HAP-1 (cell line): Measurements from ENCODE around the gene GTF3C5.

ENCODE experiments used
- DNase-seq, 2 experiments: peaks; one replicate each; pipeline ENCODE4 v3.0.0-alpha.2; 2016 to 2020; ENCODE audit warnings: low spot score in 2 of 2
- H3K27me3 ChIP-seq: fragments of 250-450 bp; sonication (Bioruptor Pico); 2 replicates; pipeline ENCODE4 v1.5.1; 2020; ENCODE audit warnings: low read depth, mild to moderate bottlenecking, moderate library complexity
- H3K36me3 ChIP-seq: fragments of 250-450 bp; sonication (Bioruptor Pico); replicated peaks from 2 replicates; pipeline ENCODE4 v1.5.1; 2020; ENCODE audit warnings: mild to moderate bottlenecking
- H3K4me1 ChIP-seq: fragments of 250-450 bp; sonication (Bioruptor Pico); 2 replicates; pipeline ENCODE4 v1.5.1; 2020; ENCODE audit warnings: mild to moderate bottlenecking
- H3K4me3 ChIP-seq: fragments of 250-450 bp; sonication (Bioruptor Pico); 2 replicates; pipeline ENCODE4 v1.5.1; 2020; ENCODE audit warnings: mild to moderate bottlenecking, moderate library complexity
- H3K9me3 ChIP-seq: fragments of 250-450 bp; sonication (Bioruptor Pico); 2 replicates; pipeline ENCODE4 v1.5.1; 2020; ENCODE audit warnings: mild to moderate bottlenecking, moderate library complexity
- in situ Hi-C: fragments of 300-500 bp; cut with MboI; formaldehyde crosslinking; loops from 3 replicates; pipeline ENCODE4 v1.14.3; 2020; ENCODE audit warnings: low sequenced_read_pairs, inconsistent platforms, mixed read lengths

GTF3C5 gene, protein sequence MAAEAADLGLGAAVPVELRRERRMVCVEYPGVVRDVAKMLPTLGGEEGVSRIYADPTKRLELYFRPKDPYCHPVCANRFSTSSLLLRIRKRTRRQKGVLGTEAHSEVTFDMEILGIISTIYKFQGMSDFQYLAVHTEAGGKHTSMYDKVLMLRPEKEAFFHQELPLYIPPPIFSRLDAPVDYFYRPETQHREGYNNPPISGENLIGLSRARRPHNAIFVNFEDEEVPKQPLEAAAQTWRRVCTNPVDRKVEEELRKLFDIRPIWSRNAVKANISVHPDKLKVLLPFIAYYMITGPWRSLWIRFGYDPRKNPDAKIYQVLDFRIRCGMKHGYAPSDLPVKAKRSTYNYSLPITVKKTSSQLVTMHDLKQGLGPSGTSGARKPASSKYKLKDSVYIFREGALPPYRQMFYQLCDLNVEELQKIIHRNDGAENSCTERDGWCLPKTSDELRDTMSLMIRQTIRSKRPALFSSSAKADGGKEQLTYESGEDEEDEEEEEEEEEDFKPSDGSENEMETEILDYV

DNA sequence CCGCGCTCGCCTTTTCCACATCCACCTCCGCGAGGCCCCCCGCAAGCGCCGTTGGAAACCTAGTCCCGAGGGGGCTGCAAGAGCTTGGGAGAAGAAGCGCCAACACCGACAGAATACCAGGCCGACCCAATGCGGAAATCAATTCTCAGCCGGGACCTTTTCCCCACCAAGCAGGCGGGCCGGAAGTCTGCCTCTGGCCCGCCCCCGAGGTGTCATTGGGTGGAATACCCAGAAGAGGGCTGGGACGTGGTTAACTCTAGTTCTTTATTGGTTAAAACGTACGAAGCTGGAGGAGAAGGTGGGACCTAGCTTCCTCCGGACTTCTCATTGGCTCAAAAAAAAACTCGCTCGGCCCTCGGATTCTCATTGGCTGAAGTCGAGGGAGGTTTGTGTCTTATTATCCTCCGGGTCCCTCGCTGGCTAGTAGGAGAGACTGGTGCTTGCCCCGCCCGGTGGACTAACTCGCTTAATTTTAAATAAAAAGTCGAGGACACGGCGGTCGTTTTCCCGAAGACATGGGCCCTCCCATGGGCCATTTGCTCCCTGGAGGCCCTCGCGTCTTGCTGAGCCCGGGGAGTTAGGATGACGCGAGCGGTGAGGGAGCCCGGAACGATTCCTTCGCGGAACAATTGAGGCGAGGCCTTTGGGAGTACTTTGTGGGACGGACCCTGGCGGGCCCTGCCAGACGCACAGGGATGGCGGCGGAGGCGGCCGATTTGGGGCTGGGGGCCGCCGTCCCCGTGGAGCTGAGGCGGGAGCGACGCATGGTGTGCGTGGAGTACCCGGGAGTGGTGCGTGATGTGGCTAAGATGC, at the start of gene GTF3C5:
Gene GTF3C5, plus strand, starts transcription at position 681 of the 813 bp plus-strand sequence. Its CDS starts 15 bp downstream, at position 696.
- H3K4me3 ChIP-seq = peak within 1 kb of the TSS; percentile 97
- no peaks in the 10 kb centered on the region; the same call in 1 of the 2 replicates for H3K9me3 ChIP-seq
- DNase-seq = peak; percentile 94 to 100
- H3K36me3 ChIP-seq = peaks cover 24% of the 10 kb centered on the region
- in situ Hi-C loops = loop anchor here (25.0 kb wide), 1 partner anchor 457 kb away; the partner anchor contains the start of gene SLC2A6
- H3K27me3 ChIP-seq = no peaks in the 10 kb centered on the region
- peaks cover 4% of the 10 kb centered on the region for H3K4me1 ChIP-seq

DNA sequence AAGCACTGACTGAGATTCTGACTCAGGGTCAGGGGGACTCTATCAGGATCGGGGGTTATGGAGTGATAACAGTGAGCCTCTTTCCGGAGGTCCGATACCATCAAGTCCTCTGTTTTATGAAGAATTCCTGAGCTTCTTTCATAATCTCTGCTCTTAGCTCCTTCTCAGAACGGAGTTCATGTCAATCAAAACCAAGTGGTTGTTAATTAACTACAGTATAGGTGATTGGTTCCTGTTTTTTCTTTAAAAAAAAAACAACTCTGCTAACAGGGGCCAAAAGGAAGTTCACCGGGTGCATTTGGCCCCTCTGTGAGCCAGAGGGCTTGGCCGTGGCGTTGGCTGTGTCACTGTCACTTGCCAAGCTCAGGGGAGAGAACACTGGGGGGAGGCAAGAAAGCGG, 48.3 kb upstream of the GTF3C5 start:
- Histone ChIP-seq H3K27me3 (peaks cover 37% of the 10 kb centered on the region), H3K4me1 (no peaks in the 10 kb centered on the region), H3K4me3 (no peak overlapping the region), H3K36me3 (no peaks in the 10 kb centered on the region), H3K9me3 (no peaks in the 10 kb centered on the region)
- in situ Hi-C loops = no loop called here
- DNase-seq = no peak

DNA sequence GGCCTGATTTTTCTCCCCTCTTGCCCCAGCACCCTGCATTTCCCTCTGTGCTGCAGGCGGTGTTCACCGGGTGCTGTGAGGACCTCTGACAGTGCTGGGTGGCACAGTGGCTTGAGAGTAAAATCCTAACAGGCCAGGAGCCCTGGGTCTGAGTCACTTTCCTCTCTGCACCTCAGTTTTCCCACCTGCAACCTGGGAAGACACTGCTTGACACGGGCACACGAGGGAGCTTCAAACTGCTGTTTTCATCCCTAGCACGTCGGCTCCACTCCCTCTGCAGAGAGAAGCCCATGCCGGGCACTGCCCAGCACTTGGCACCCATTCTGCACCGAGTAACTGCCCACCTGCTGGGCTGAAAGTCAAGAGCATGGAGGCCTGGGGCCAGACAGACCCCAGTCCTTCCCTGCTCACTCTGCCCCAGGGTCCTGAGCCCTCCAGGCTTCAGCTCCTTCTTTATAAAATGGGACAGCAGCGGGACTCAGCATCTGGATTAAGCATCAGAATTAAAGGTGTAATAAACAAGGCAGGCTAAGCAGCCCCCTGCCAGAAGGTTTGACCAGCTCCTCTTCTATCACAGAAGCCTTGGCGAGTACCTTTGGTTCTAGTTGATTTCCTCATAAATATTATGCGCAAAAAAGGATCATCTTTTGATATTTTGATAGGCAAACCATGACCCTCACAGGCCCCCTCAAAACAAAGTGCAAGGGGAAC, 47.2 kb upstream of the GTF3C5 start:
- H3K4me3 ChIP-seq = no peak overlapping the region
- DNase-seq = no peak
- in situ Hi-C loops = no loop called here
- H3K4me1 ChIP-seq = no peaks in the 10 kb centered on the region
- H3K27me3 ChIP-seq = peaks cover 27% of the 10 kb centered on the region
- H3K36me3 ChIP-seq = no peaks in the 10 kb centered on the region
- no peaks in the 10 kb centered on the region for H3K9me3 ChIP-seq

DNA sequence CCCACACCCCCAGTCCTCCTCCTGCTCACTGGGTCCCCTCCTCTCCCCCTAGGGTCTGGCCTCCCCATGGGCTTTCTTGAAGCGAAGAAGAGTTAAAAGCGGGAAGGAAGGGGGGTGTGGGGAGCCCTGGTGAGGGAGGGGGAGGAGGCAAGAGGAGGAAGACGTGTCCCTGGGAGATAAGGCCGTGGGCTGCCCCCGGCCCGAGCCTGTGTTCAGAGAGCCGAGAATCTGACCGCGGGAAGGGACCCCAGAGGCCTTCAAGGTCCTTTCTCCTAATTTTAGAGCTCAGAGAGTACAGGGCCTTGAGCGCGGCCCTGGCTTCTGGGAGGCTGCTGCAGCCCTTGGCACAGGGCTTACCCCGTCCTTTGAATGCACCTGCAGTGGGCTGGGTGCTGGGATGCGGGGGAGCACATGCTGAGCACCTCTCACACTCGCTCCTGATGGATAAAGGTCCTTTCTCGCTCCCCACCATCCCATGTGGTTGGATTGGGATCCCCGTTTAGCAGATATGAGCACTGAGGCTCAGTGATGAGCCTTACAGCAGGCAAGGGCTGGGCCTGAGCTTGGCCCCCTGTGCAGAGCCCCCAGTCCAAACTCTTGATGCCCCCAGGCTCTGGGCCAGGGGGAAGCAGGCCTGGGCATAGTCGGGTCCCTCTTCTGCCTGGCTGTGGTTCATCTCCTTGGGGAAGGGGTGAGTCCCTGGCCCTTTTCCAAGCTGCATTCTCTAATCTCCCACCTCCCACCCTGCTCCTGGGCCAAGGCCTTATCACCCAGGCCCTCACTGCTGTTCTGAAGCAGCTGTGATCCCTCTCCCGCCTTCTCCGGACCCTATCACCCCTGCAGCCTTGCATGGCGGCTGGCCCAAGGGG, 46.4 kb upstream of the GTF3C5 start:
- Histone ChIP-seq H3K4me1 (no peaks in the 10 kb centered on the region), H3K27me3 (peaks cover 20% of the 10 kb centered on the region), H3K4me3 (no peak overlapping the region), H3K9me3 (no peaks in the 10 kb centered on the region), H3K36me3 (no peaks in the 10 kb centered on the region)
- in situ Hi-C loops = no loop called here
- no peak for DNase-seq

DNA sequence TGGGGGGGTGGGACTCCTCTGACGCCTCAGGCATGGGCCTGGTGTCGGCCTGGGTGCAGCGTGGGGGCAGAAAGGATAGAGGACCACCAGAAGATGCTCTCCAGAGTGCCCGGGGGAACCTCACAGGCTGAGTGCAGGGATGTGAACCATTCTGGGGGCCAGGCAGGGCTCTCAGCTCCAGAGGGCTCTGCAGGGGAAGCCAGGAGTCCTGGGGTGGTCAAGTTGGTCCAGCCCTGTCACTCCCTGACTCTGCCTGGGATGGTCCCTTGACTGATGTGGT, 45.8 kb upstream of the GTF3C5 start:
- Histone ChIP-seq H3K27me3 (peaks cover 14% of the 10 kb centered on the region), H3K4me1 (no peaks in the 10 kb centered on the region), H3K4me3 (no peak overlapping the region), H3K36me3 (no peaks in the 10 kb centered on the region), H3K9me3 (no peaks in the 10 kb centered on the region)
- DNase-seq = no peak
- in situ Hi-C loops = no loop called here

DNA sequence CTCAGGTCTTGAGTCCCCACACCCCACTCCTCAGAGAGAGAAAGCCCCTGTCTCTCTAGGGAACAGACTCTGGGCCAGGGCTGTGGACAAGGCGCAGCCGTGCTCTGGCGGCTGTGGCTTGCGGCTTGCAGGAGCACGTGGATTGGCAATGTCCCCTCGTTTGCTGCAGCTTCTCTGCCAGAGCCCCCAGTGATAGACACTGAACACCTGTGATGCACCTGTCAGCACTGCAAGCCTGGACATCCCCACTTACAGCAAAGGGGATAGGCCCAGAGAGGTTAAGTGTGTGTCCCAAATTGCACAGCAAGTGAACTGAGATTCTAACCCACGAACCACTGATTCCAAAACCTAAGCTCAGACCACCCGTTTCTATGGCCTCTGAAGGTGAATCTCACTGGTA, 45.3 kb upstream of the GTF3C5 start:
- Histone ChIP-seq H3K27me3 (peaks cover 9% of the 10 kb centered on the region), H3K4me1 (no peaks in the 10 kb centered on the region)

DNA sequence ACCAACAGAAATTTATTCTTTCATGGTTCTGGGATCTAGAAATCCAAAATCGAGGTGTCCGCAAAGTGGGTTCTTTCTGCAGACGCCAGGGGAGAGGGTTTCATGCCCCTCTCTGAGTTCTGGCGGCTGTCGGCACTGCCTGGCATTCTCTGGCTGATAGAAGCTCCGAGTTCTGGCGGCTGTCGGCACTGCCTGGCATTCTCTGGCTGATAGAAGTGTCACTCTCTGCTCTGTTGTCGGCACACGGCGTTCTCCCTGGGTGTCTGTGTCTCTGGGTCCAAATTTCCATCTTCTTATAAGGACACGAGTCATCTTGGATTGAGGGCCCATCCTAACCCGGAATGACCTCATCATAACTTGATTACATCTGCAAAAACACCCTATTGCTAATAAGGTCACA, 44.7 kb upstream of the GTF3C5 start:
- H3K9me3 ChIP-seq = no peaks in the 10 kb centered on the region; the same call in 1 of the 2 replicates
- no peak for DNase-seq
- H3K27me3 ChIP-seq = peaks cover 7% of the 10 kb centered on the region
- in situ Hi-C loops = no loop called here
- no peak overlapping the region for H3K4me3 ChIP-seq
- H3K4me1 ChIP-seq = no peaks in the 10 kb centered on the region
- no peaks in the 10 kb centered on the region for H3K36me3 ChIP-seq

More for the DNA sequence above, 45.3 kb upstream of the GTF3C5 start:
- Histone ChIP-seq H3K4me3 (no peak overlapping the region), H3K9me3 (no peaks in the 10 kb centered on the region; the same call in 1 of the 2 replicates), H3K36me3 (no peaks in the 10 kb centered on the region)
- no peak for DNase-seq
- in situ Hi-C loops = no loop called here

DNA sequence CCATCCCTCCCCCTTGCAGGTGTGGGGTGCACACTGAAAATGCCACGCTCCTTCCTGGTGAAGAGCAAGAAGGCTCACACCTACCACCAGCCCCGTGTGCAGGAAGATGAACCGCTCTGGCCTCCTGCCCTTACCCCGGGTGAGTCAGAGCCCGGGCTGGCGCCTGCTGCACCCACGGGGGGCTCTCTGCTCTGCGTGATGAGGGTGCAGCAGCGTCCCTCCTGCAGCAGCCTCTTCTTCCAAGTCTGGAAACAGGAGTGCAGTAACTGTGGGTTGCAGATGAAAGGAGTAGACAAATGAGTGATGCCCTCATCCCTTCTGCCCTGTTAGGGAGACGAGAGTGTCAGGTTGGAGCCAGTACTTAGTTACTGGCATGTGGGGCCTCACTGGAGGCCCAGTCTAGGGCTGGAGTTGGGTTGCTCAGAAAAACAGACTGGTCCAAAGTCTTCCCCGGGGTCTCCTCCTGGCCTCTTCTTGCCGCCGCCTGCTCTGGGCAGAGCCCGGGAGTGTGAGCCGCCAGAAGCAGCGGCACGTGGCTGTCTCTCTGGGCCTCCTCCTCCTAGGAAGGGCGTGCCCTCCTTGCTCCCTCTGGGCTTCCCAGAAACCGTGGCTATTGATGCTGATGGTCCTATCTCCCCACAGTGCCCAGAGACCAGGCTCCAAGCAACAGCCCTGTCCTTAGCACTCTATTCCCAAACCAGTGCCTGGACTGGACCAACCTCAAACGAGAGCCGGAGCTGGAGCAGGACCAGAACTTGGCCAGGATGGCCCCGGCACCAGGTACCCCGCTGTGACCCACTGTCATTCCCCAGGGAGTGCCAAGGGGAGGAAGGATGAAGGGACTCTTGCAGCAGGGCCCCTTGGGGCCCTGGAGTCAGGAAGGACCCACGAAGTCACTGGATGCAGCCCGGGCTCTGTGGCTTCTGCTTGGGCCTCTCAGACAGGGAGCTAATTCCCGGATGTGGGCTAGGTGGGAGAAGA, 43.9 kb upstream of the GTF3C5 start:
- no peak for DNase-seq
- H3K4me1 ChIP-seq = no peaks in the 10 kb centered on the region
- H3K4me3 ChIP-seq = no peak overlapping the region
- H3K36me3 ChIP-seq = no peaks in the 10 kb centered on the region
- peaks cover 12% of the 10 kb centered on the region for H3K27me3 ChIP-seq
- in situ Hi-C loops = no loop called here
- no peaks in the 10 kb centered on the region; the same call in 1 of the 2 replicates for H3K9me3 ChIP-seq

DNA sequence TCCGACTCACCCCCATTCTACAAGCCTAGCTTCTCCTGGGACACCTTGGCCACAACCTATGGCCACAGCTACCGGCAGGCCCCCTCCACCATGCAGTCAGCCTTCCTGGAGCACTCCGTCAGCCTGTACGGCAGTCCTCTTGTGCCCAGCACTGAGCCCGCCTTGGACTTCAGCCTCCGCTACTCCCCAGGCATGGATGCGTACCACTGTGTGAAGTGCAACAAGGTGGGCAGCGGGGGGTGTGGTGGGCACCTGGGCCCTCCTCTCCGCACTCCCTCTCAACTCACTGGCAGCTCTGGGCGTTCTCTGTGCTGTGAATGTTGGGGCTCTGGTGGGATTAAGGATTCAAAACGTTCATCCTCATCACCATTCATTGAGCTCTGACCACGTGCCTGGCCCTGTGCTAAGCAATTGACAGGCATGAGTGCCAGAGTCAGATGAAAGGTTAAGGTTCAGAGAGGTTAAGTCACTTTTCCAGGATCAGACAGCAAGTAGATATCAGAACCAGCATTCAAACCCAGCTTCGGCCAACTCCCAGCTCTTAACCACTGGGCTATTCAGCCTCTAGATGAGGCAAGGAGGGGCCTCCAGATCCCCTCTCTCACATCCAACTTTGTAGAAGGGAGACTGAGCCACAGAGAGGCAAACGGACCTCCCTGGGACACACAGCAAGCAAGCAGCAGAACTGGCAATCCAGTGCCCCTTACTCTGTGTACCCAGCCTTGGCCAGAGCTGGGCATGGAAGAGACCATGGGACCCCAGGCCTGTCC, 42.4 kb upstream of the GTF3C5 start:
- H3K27me3 ChIP-seq = peaks cover 18% of the 10 kb centered on the region
- H3K4me1 ChIP-seq = no peaks in the 10 kb centered on the region
- no peak overlapping the region for H3K4me3 ChIP-seq
- DNase-seq = no peak
- no peaks in the 10 kb centered on the region for H3K36me3 ChIP-seq
- in situ Hi-C loops = no loop called here
- H3K9me3 ChIP-seq = no peaks in the 10 kb centered on the region; the same call in 1 of the 2 replicates

DNA sequence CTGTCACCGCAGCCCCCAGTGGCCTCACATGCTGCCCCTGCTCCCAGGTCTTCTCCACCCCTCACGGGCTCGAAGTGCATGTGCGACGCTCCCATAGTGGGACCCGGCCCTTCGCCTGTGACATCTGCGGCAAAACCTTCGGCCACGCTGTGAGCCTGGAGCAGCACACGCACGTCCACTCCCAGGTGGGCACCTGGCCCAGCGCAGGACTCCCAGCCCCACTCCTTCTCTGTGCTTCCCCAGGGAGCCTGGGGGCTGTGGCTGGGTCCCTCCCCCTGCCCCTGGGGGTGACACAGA, 41.8 kb upstream of the GTF3C5 start:
- Histone ChIP-seq H3K4me3 (no peak overlapping the region), H3K36me3 (no peaks in the 10 kb centered on the region), H3K27me3 (peaks cover 22% of the 10 kb centered on the region), H3K4me1 (no peaks in the 10 kb centered on the region), H3K9me3 (no peaks in the 10 kb centered on the region; the same call in 1 of the 2 replicates)
- in situ Hi-C loops = no loop called here
- DNase-seq = no peak

DNA sequence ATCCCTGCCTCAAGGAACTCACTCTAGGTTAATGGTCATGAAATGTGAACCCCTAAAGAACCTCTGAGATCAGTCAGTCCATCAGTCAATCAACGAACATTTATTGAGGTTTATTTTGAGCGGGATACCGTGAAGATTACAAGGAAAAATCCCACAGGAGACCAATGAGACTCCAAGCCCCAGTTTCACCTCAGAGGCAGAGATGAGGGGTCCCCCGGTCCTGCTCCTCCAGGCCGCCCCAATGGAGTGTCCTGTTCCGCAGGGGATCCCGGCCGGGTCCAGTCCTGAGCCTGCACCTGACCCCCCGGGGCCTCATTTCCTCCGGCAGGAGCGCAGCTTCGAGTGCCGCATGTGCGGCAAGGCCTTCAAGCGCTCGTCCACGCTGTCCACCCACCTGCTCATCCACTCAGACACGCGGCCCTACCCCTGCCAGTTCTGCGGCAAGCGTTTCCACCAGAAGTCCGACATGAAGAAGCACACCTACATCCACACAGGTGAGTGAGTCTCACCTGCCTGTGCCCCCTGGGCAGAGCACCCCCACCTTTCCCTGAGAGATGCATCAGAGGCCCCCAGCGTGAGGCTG, 41.3 kb upstream of the GTF3C5 start:
- no peak overlapping the region for H3K4me3 ChIP-seq
- in situ Hi-C loops = no loop called here
- no peak for DNase-seq
- no peaks in the 10 kb centered on the region for H3K36me3 ChIP-seq
- no peaks in the 10 kb centered on the region for H3K4me1 ChIP-seq
- peaks cover 22% of the 10 kb centered on the region for H3K27me3 ChIP-seq
- H3K9me3 ChIP-seq = no peaks in the 10 kb centered on the region; the same call in 1 of the 2 replicates
